GM13976 (cell line): ENCODE results near the gene BMF.
A peak's percentile ranks its signal among the peaks of the same experiment; 100 is the strongest.
"Not testable (repeated sequence)": the region's sequence is repeated elsewhere in the genome, so short reads cannot be mapped to it uniquely, and the experiment has no call there.

Source experiments
- DNase-seq: peaks from one replicate; pipeline ENCODE4 v3.0.0; 2012; ENCODE audit warnings: low spot score
- CTCF ChIP-seq: IDR thresholded peaks from 2 replicates; pipeline ENCODE4 v1.5.1; 2012; ENCODE audit warnings: borderline replicate concordance, mild to moderate bottlenecking; ENCODE audit not compliant: insufficient read depth; ENCODE audit errors: extremely low read depth, missing control alignments, control extremely low read depth
- in situ Hi-C: fragments of 300-500 bp; cut with MboI; formaldehyde crosslinking; loops from one replicate; pipeline ENCODE4 v1.12.0; 2022; ENCODE audit warnings: low sequenced_read_pairs, mixed read lengths, inconsistent platforms; ENCODE audit not compliant: unreplicated experiment

BMF gene

GRCh38 chr15:40121911-40122638, 13.4 kb upstream of the BMF start:
- in situ Hi-C loops: no loop called here
- DNase-seq: no peak
- no peak for TF ChIP-seq CTCF

GRCh38 chr15:40118473-40118872, 9.8 kb upstream of the BMF start:
- TF ChIP-seq CTCF: no peak
- no peak for DNase-seq
- in situ Hi-C loops: no loop called here

- peak; percentile 77 for DNase-seq
- in situ Hi-C loops: no loop called here
- no peak for TF ChIP-seq CTCF
Observed at GRCh38 chr15:40115670-40116093, 7.0 kb upstream of the BMF start.

- DNase-seq, in situ Hi-C loops: not testable (repeated sequence)
Observed at GRCh38 chr15:40115106-40115505, 6.4 kb upstream of the BMF start.

GRCh38 chr15:40114218-40114617, 5.5 kb upstream of the BMF start:
- TF ChIP-seq CTCF: no peak
- DNase-seq: peak; percentile 30
- in situ Hi-C loops: no loop called here

- DNase-seq: no peak
- TF ChIP-seq CTCF: no peak
- in situ Hi-C loops: no loop called here
Observed at GRCh38 chr15:40112789-40113188, 4.1 kb upstream of the BMF start.

GRCh38 chr15:40111888-40112287, 3.2 kb upstream of the BMF start:
- TF ChIP-seq CTCF: no peak
- peak; percentile 7 for DNase-seq
- in situ Hi-C loops: no loop called here
